Karpas-422 (cell line): Measurements from ENCODE around the gene CYBA. TPM values are rescaled to one million over a fixed set of nuclear protein-coding genes. Genes with fewer than 3 reads are reported as not detected.

Source experiments
- DNase-seq: peaks from one replicate; pipeline ENCODE4 v3.0.0-alpha.2; 2015
- H2AFZ ChIP-seq: fragments of 200-600 bp; sonication (generic); 2 replicates; pipeline ENCODE4 v1.6.1; 2014; ENCODE audit warnings: antibody characterized with exemption, low read length, mixed read lengths
- H3K27ac ChIP-seq: fragments of 200-600 bp; sonication (generic); 2 replicates; pipeline ENCODE4 v1.5.1; 2014; ENCODE audit warnings: mild to moderate bottlenecking, low read length, moderate library complexity
- H3K27me3 ChIP-seq: fragments of 200-600 bp; sonication (generic); 2 replicates; pipeline ENCODE4 v1.6.1; 2014; ENCODE audit warnings: low read length, mixed read lengths
- H3K36me3 ChIP-seq: fragments of 200-600 bp; sonication (generic); 2 replicates; pipeline ENCODE4 v1.6.1; 2014; ENCODE audit warnings: low read length, mixed read lengths; ENCODE audit not compliant: insufficient read depth
- H3K4me1 ChIP-seq: fragments of 200-600 bp; sonication (generic); 2 replicates; pipeline ENCODE4 v1.6.1; 2014; ENCODE audit warnings: mild to moderate bottlenecking, low read length, mixed read lengths
- H3K4me2 ChIP-seq: fragments of 200-600 bp; sonication (generic); 2 replicates; pipeline ENCODE4 v1.6.1; 2014; ENCODE audit warnings: low read length, low read depth, mild to moderate bottlenecking; ENCODE audit not compliant: poor library complexity, severe bottlenecking
- H3K4me3 ChIP-seq: fragments of 200-600 bp; sonication (generic); 2 replicates; pipeline ENCODE4 v1.5.1; 2014; ENCODE audit warnings: mild to moderate bottlenecking, antibody characterized with exemption, low read length, mixed read lengths
- H3K79me2 ChIP-seq: fragments of 200-600 bp; sonication (generic); 2 replicates; pipeline ENCODE4 v1.6.1; 2014; ENCODE audit warnings: mild to moderate bottlenecking, low read length, mixed read lengths
- H3K9ac ChIP-seq: fragments of 200-600 bp; sonication (generic); 2 replicates; pipeline ENCODE4 v1.6.0; 2014; ENCODE audit warnings: low read length
- H3K9me2 ChIP-seq: fragments of 200-600 bp; sonication (generic), shearing (Covaris generic); replicated peaks from 2 replicates; pipeline ENCODE4 v1.6.0; 2014; ENCODE audit warnings: mild to moderate bottlenecking, low read length, moderate library complexity; ENCODE audit not compliant: insufficient read depth
- H3K9me3 ChIP-seq: fragments of 300-700, 200-600 bp; sonication (generic); 2 replicates; pipeline ENCODE4 v1.6.1; 2014; ENCODE audit warnings: low read length, mixed read lengths
- H4K20me1 ChIP-seq: fragments of 200-600 bp; sonication (generic); 2 replicates; pipeline ENCODE4 v1.6.1; 2014; ENCODE audit warnings: mild to moderate bottlenecking, antibody characterized with exemption, low read length, low read depth; ENCODE audit not compliant: insufficient read depth
- total RNA-seq: library from RNA; depleted of rRNA; stranded (reverse); fragments of >200 nt; shearing (Covaris generic); gene quantifications from 2 replicates; pipeline ENCODE4 v1.2.3, GENCODE V29; 2014; ENCODE audit warnings: low replicate concordance

CYBA gene
- total RNA-seq, 1 experiment from 2014 or later, result 395 TPM

DNA sequence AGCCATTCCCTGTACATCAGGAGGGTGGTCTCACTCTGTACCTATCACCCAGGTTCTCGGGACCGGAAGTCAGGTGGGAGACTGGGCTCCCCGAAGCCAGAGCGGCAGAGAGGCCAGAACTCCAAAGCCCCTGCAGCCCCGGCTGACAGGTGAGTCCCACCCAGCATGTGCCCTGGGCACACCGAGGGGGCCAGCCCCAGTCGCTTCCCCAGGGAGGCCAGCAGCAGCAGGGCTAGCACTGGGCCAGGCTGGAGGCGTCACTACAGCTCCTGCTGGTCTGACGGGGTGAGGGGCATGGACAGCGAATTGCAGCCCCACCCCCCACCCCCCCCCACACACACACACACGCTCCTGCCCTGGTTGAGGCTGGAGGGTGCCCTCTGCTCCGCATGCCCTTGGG, 20.4 kb downstream of the CYBA start:
- Histone ChIP-seq H3K36me3 (no peaks in the 10 kb centered on the region; the same call in 1 of the 2 replicates), H3K4me2 (no peak overlapping the region), H3K27me3 (no peaks in the 10 kb centered on the region), H3K27ac (no peak overlapping the region), H3K9ac (no peak overlapping the region), H3K79me2 (no peaks in the 10 kb centered on the region), H3K9me3 (no peaks in the 10 kb centered on the region), H3K4me3 (no peak overlapping the region), H4K20me1 (peaks cover 17% of the 10 kb centered on the region; the same call in 1 of the 2 replicates), H3K9me2 (no peaks in the 10 kb centered on the region), H3K4me1 (peaks cover 24% of the 10 kb centered on the region), H2AFZ (no peak overlapping the region)
- DNase-seq, result no peak

DNA sequence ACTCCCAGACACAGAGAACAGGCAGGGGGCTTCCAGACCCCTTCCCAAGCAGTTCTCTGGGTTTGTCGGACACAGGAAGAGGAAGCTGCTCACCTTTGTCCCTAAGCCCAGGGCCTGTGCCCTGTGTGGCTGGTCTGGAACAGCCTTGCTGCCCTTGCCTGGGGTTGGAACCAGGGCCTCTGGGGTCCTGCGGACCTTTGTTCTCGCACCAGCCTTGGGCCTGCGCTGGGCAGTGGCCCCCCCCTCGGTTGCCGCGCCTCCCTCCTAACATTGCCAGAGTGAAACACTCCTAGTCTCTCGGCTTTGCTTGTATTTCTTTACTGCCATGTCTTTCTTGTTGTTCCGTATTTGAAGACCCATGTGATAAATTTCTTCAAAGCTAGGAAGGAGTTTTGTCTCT, 21.0 kb downstream of the CYBA start:
- no peaks in the 10 kb centered on the region; the same call in 1 of the 2 replicates for H3K36me3 ChIP-seq
- no peak overlapping the region for H3K27ac ChIP-seq
- no peak overlapping the region for H3K4me3 ChIP-seq
- no peak overlapping the region for H2AFZ ChIP-seq
- H3K9ac ChIP-seq, result no peak overlapping the region
- no peak for DNase-seq
- H3K9me3 ChIP-seq, result no peaks in the 10 kb centered on the region
- H3K79me2 ChIP-seq, result no peaks in the 10 kb centered on the region
- no peaks in the 10 kb centered on the region for H3K27me3 ChIP-seq
- H3K4me1 ChIP-seq, result peaks cover 18% of the 10 kb centered on the region
- H3K9me2 ChIP-seq, result no peaks in the 10 kb centered on the region
- no peak overlapping the region for H3K4me2 ChIP-seq
- peaks cover 14% of the 10 kb centered on the region; the same call in 1 of the 2 replicates for H4K20me1 ChIP-seq

DNA sequence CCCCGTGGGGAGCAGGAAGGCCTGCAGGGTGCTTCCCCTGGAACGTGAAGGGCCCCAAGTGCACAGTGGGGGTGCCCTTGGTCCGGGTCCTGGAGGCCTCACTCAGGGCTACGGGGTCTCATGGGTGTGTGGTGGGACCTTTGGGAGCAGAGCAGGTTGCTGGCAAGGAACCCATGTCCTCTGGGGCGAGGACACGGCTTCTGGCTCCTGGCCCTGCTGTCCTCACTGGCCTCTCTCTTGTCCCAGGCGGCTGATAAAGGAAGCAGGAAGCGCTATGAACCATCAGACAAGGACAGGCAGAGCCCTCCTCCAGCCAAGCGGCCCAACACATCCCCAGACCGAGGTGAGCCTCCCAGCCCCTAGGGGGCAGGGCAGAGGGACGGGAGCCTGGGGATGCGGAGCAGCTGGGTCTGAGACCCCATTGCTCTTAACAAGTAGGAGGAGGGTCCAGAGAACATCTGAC, 22.3 kb downstream of the CYBA start:
- Histone ChIP-seq H3K4me3 (no peak overlapping the region), H3K27me3 (no peaks in the 10 kb centered on the region), H3K4me1 (peaks cover 5% of the 10 kb centered on the region), H3K27ac (no peak overlapping the region), H3K9ac (no peak overlapping the region), H4K20me1 (peaks cover 7% of the 10 kb centered on the region; the same call in 1 of the 2 replicates), H2AFZ (no peak overlapping the region), H3K9me2 (no peaks in the 10 kb centered on the region), H3K36me3 (no peaks in the 10 kb centered on the region; the same call in 1 of the 2 replicates), H3K4me2 (no peak overlapping the region), H3K79me2 (no peaks in the 10 kb centered on the region), H3K9me3 (no peaks in the 10 kb centered on the region)
- peak; percentile 58 for DNase-seq

DNA sequence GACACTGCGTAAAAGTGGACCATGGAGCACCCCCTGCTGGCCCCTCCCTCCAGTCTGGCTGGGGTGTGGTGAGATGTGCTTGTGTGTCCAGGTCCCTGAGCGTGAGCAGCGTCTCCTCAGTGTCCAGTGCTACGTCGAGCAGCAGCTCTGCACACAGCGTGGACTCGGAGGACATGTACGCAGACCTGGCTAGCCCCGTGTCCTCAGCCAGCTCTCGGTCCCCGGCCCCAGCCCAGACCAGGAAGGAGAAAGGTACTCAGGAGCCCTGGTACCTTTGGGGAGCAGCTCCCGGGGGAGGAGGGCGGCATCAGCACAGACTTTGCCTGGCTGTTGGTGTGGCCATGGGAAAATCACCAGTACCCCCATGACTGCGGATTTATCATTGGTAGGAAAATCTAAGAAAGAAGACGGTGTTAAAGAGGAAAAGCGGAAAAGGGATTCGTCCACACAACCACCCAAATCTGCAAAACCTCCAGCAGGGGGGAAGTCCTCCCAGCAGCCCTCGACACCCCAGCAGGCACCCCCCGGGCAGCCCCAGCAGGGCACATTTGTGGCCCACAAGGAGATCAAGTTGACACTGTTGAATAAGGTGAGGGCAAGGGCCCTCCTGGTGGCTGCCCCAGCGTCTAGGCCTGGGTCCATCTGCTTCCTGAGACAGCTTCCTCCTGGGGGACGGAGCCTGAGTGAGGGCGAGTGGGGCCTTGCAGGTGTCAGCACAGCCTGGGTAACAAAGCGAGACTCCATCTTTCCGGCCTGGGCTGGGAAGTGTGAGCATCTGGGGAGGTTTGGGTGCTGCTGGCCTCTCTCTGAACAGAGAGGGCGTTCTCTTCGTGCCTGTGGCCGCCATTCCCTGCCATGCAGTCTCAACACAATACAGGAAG, 23.1 kb downstream of the CYBA start:
- Histone ChIP-seq H3K4me3 (no peak overlapping the region), H3K36me3 (no peaks in the 10 kb centered on the region; the same call in 1 of the 2 replicates), H3K79me2 (no peaks in the 10 kb centered on the region), H3K27me3 (no peaks in the 10 kb centered on the region), H3K4me2 (no peak overlapping the region), H3K9me2 (no peaks in the 10 kb centered on the region), H3K9me3 (no peaks in the 10 kb centered on the region), H3K4me1 (no peaks in the 10 kb centered on the region), H2AFZ (no peak overlapping the region), H3K9ac (no peak overlapping the region), H4K20me1 (0 out of 2 replicates have a peak, but pooled peaks cover 3% of the 10 kb centered on the region), H3K27ac (no peak overlapping the region)
- DNase-seq, result no peak

DNA sequence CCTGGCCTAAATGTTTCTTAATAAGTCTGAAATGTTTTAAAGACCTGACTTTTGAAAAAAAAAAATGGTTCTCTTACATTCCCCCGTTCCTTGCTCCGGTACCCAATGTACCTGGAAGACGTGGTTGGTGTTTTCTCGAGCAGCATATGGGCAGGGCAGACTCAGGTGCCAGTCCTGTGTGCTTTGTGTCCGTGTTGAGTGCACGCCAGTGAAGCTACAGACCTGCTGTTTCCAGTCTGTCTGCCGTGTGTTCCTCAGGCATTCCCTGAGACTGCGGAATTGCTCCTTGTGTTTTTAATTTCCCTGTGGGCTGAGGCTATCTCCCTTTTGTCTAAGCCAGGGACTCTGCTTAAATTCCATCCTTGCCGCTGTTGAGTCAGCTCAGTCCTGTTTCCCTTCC, 24.2 kb downstream of the CYBA start:
- Histone ChIP-seq H3K9me3 (no peaks in the 10 kb centered on the region), H3K9ac (no peak overlapping the region), H3K4me2 (no peak overlapping the region), H3K27me3 (no peaks in the 10 kb centered on the region), H2AFZ (no peak overlapping the region), H3K79me2 (no peaks in the 10 kb centered on the region), H3K4me1 (no peaks in the 10 kb centered on the region), H3K4me3 (no peak overlapping the region), H4K20me1 (0 out of 2 replicates have a peak, but pooled peaks cover 3% of the 10 kb centered on the region), H3K36me3 (no peaks in the 10 kb centered on the region; the same call in 1 of the 2 replicates), H3K9me2 (no peaks in the 10 kb centered on the region), H3K27ac (no peak overlapping the region)
- DNase-seq, result no peak

DNA sequence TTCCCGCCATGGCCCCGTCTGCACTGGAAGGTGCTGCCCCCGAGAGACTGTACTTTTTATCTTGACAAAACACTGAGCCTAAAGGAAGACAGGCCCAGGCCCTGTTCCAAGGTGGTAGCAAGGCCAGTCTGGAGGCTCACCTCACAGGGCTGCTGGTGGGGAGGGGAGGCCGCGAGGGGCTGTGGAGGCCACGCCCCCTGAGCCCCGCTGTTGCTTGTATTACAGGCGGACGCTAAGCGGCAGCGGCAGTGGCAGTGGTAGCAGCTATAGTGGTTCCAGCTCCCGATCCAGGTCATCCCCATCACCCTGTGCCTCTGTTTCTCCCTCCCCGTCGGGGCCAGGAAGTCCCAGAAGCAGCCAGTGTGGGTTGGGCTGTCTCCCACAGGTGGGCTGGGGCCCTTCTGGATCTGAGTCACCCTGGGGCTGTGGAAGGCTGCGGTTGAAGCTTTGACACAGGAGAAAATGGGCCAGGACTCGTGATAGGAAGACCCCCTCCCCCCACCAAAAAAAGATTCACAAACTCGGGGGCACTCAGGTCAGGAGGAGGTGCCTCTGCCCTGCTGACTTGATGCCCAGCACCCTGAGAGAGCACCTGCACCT, 25.8 kb downstream of the CYBA start:
- Histone ChIP-seq H3K27ac (no peak overlapping the region), H4K20me1 (0 out of 2 replicates have a peak, but pooled peaks cover 3% of the 10 kb centered on the region), H3K36me3 (no peaks in the 10 kb centered on the region; the same call in 1 of the 2 replicates), H3K9me3 (no peaks in the 10 kb centered on the region), H3K9ac (no peak overlapping the region), H3K4me2 (no peak overlapping the region), H3K79me2 (peaks cover 3% of the 10 kb centered on the region; the same call in 1 of the 2 replicates), H3K4me1 (no peaks in the 10 kb centered on the region), H3K27me3 (no peaks in the 10 kb centered on the region), H3K9me2 (no peaks in the 10 kb centered on the region), H2AFZ (no peak overlapping the region), H3K4me3 (no peak overlapping the region)
- DNase-seq, result no peak

DNA sequence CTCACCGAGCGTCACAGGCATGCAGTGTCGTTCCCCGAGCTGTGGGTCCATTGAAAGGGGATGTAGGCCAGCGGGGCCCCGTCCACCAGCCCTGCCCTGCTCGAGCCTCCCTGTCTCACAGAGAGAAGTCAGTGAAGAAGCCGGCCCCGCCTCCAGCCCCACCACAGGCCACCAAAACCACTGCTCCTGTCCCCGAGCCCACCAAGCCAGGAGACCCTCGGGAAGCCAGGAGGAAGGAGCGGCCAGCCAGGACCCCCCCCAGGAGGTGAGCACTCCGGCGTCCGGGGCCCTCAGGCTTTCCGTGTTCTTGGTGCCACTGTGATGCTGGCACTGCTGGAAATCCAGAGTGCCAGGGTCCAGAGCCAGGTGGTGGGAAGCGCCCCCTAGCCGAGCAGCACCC, 26.4 kb downstream of the CYBA start:
- H3K9me2 ChIP-seq, result no peaks in the 10 kb centered on the region
- no peak overlapping the region for H2AFZ ChIP-seq
- H3K27me3 ChIP-seq, result no peaks in the 10 kb centered on the region
- H3K36me3 ChIP-seq, result no peaks in the 10 kb centered on the region
- no peak overlapping the region for H3K9ac ChIP-seq
- no peak overlapping the region for H3K4me2 ChIP-seq
- no peak for DNase-seq
- peaks cover 5% of the 10 kb centered on the region; the same call in 1 of the 2 replicates for H3K79me2 ChIP-seq
- H3K4me1 ChIP-seq, result no peaks in the 10 kb centered on the region
- no peaks in the 10 kb centered on the region for H3K9me3 ChIP-seq
- 0 out of 2 replicates have a peak, but pooled peaks cover 3% of the 10 kb centered on the region for H4K20me1 ChIP-seq
- no peak overlapping the region for H3K4me3 ChIP-seq
- H3K27ac ChIP-seq, result no peak overlapping the region

DNA sequence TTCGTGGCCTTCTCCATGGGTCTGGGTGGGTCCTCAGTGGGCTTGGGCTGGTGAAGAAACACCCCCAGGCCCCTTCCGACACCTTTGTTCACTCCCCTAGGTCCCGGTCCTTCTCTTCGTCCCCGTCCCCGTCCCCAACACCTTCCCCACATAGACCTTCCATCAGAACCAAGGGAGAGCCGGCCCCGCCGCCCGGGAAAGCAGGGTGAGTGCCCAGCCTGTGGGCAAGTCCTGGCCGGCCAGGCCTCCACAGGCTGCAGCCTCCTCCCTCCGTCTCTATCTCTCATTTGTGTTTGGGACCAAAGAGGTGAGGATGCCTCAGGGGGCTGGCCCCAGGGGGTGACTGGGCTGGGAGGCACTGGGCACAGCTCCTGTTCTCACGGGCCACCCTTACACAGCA, 27.0 kb downstream of the CYBA start:
- Histone ChIP-seq H3K4me3 (no peak overlapping the region), H3K27ac (no peak overlapping the region), H3K27me3 (no peaks in the 10 kb centered on the region), H3K9me2 (no peaks in the 10 kb centered on the region), H4K20me1 (0 out of 2 replicates have a peak, but pooled peaks cover 3% of the 10 kb centered on the region), H3K36me3 (no peaks in the 10 kb centered on the region), H3K4me2 (no peak overlapping the region), H3K79me2 (peaks cover 5% of the 10 kb centered on the region; the same call in 1 of the 2 replicates), H3K9me3 (no peaks in the 10 kb centered on the region), H2AFZ (no peak overlapping the region), H3K9ac (no peak overlapping the region), H3K4me1 (no peaks in the 10 kb centered on the region)
- DNase-seq, result no peak
